Panc1 (cell line): ENCODE data around the gene FAM217B. TPM values are rescaled to one million over a fixed set of nuclear protein-coding genes. Genes with fewer than 3 reads are reported as not detected.

ENCODE experiments used
- ATAC-seq: fragments of 200-7000 bp; cut with Tn5 transposase; 2 replicates; pipeline ENCODE4 v1.9.1; 2020; ENCODE audit warnings: mild to moderate bottlenecking, moderate library complexity
- BruUV-seq: library from RNA; stranded (reverse); fragments of 400-500 nt; replicated peaks from 2 replicates; lab custom pipeline; 2021; lab: Mats Ljungman, UMichigan
- CTCF ChIA-PET: fragments of 300-600 bp; sonication (Branson Sonifier 250); formaldehyde crosslinking; loops from one replicate; lab custom pipeline; 2022; ENCODE audit warnings: antibody characterized with exemption; lab: Charles Lee
- POLR2A ChIA-PET: fragments of 300-600 bp; sonication (Branson Sonifier 250); formaldehyde crosslinking; loops from one replicate; lab custom pipeline; 2022; ENCODE audit warnings: antibody characterized with exemption; lab: Charles Lee
- DNase-seq: peaks from one replicate; pipeline ENCODE4 v3.0.0-alpha.2; 2010; ENCODE audit warnings: low read depth, low spot score
- H3K27ac ChIP-seq: 2 replicates; pipeline ENCODE4 v1.5.1; 2011; ENCODE audit warnings: mild to moderate bottlenecking, low read length, inconsistent platforms
- H3K27me3 ChIP-seq: fragments of 200-500 bp; sonication (Bioruptor generic); 2 replicates; pipeline ENCODE4 v1.6.0; 2014; ENCODE audit warnings: low read length, inconsistent platforms; ENCODE audit not compliant: control insufficient read depth, insufficient read depth
- H3K36me3 ChIP-seq: fragments of 200-500 bp; sonication (Bioruptor generic); 2 replicates; pipeline ENCODE4 v1.5.1; 2014; ENCODE audit warnings: inconsistent platforms, mild to moderate bottlenecking, low read length, moderate library complexity; ENCODE audit not compliant: control insufficient read depth, insufficient read depth
- H3K4me1 ChIP-seq: 2 replicates; pipeline ENCODE4 v1.5.1; 2011; ENCODE audit warnings: inconsistent platforms, mild to moderate bottlenecking, low read length, moderate library complexity; ENCODE audit not compliant: control insufficient read depth, insufficient read depth
- H3K4me3 ChIP-seq, 2 experiments: 2 replicates each; pipeline ENCODE4 v1.5.1; 2011 to 2012; ENCODE audit warnings: low read depth in 2 of 2, low read length in 2 of 2, mild to moderate bottlenecking in 2 of 2, inconsistent platforms in 1 of 2, moderate library complexity in 1 of 2
- H3K9me3 ChIP-seq: fragments of 200-500 bp; sonication (Bioruptor generic); 2 replicates; pipeline ENCODE4 v1.5.1; 2014; ENCODE audit warnings: low read depth, mild to moderate bottlenecking, inconsistent platforms, low read length, moderate library complexity; ENCODE audit not compliant: control insufficient read depth, insufficient read depth
- POLR2AphosphoS5 ChIP-seq: IDR thresholded peaks from 2 replicates; pipeline ENCODE4 v1.6.1; 2012; ENCODE audit warnings: mild to moderate bottlenecking, low read depth, low read length, moderate library complexity
- SIN3A ChIP-seq: IDR thresholded peaks from 2 replicates; pipeline ENCODE4 v1.6.1; 2012; ENCODE audit warnings: low read depth, mild to moderate bottlenecking, low read length, moderate library complexity, borderline replicate concordance; ENCODE audit not compliant: insufficient read depth
- TCF7L2 ChIP-seq: IDR thresholded peaks from 2 replicates; pipeline ENCODE4 v1.6.1; 2011; ENCODE audit warnings: mild to moderate bottlenecking, low read depth, low read length, inconsistent platforms
- in situ Hi-C: cut with HindIII; loops from 2 replicates; pipeline ENCODE4 v1.10.0; 2016; ENCODE audit warnings: low sequenced_read_pairs, low pct_unique_long_range_greater_than_20kb
- intact Hi-C: fragments of 100-400 bp; cut with micrococcal nuclease; formaldehyde crosslinking; loops from one replicate; pipeline ENCODE4 v1.10.0; 2022; ENCODE audit not compliant: unreplicated experiment
- total RNA-seq: library from RNA; stranded (reverse); gene quantifications from one replicate; pipeline ENCODE4 v1.2.1, GENCODE V29; 2021; ENCODE audit not compliant: unreplicated experiment
- TF ChIP-seq, protein P1 (sequence below), 2 experiments: IDR thresholded peaks; 2 replicates each; pipeline ENCODE4 v1.6.1; 2011 to 2012; ENCODE audit warnings: low read depth in 2 of 2, control low read depth in 1 of 2, low read length in 1 of 2, mild to moderate bottlenecking in 1 of 2, moderate library complexity in 1 of 2; ENCODE audit not compliant: insufficient read depth in 1 of 2
- TF ChIP-seq, protein P2 (sequence below): fragments of 450-650 bp; IDR thresholded peaks from 2 replicates; pipeline ENCODE4 v1.5.1; 2017; ENCODE audit warnings: mild to moderate bottlenecking

FAM217B gene
- total RNA-seq, 1 experiment from 2014 or later, result 24.4 TPM

DNA sequence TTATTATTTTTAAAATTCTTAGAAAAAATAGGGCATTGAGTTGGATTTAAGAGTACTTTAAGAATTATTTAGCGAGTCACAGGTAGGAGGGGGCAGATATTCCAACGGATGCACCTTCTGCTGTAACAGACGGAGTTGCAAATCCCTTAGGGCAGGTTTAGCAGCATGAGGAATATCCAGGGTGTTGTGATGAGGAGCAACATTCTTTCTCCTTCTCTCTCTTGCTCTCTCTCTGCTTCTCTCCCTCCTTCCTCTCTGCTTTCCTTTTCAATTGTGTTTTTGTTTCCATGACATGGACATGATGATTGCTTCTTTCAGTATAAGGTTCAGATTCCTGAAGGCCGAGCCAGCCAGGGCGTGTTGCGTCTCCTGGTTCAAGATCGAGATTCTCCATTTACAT, 46.9 kb downstream of the FAM217B start:
- no peak overlapping the region for H3K27ac ChIP-seq
- TF ChIP-seq, protein P1, sequence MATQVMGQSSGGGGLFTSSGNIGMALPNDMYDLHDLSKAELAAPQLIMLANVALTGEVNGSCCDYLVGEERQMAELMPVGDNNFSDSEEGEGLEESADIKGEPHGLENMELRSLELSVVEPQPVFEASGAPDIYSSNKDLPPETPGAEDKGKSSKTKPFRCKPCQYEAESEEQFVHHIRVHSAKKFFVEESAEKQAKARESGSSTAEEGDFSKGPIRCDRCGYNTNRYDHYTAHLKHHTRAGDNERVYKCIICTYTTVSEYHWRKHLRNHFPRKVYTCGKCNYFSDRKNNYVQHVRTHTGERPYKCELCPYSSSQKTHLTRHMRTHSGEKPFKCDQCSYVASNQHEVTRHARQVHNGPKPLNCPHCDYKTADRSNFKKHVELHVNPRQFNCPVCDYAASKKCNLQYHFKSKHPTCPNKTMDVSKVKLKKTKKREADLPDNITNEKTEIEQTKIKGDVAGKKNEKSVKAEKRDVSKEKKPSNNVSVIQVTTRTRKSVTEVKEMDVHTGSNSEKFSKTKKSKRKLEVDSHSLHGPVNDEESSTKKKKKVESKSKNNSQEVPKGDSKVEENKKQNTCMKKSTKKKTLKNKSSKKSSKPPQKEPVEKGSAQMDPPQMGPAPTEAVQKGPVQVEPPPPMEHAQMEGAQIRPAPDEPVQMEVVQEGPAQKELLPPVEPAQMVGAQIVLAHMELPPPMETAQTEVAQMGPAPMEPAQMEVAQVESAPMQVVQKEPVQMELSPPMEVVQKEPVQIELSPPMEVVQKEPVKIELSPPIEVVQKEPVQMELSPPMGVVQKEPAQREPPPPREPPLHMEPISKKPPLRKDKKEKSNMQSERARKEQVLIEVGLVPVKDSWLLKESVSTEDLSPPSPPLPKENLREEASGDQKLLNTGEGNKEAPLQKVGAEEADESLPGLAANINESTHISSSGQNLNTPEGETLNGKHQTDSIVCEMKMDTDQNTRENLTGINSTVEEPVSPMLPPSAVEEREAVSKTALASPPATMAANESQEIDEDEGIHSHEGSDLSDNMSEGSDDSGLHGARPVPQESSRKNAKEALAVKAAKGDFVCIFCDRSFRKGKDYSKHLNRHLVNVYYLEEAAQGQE (IDR thresholded peaks at IDR 0.05; ENCODE audit: insufficient read depth in 1 of 2, low read depth in 2 of 2, low read length in 1 of 2), result no peak
- TF ChIP-seq, protein P2, sequence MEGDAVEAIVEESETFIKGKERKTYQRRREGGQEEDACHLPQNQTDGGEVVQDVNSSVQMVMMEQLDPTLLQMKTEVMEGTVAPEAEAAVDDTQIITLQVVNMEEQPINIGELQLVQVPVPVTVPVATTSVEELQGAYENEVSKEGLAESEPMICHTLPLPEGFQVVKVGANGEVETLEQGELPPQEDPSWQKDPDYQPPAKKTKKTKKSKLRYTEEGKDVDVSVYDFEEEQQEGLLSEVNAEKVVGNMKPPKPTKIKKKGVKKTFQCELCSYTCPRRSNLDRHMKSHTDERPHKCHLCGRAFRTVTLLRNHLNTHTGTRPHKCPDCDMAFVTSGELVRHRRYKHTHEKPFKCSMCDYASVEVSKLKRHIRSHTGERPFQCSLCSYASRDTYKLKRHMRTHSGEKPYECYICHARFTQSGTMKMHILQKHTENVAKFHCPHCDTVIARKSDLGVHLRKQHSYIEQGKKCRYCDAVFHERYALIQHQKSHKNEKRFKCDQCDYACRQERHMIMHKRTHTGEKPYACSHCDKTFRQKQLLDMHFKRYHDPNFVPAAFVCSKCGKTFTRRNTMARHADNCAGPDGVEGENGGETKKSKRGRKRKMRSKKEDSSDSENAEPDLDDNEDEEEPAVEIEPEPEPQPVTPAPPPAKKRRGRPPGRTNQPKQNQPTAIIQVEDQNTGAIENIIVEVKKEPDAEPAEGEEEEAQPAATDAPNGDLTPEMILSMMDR, result no peak
- TF ChIP-seq SIN3A (no peak), TCF7L2 (no peak), POLR2AphosphoS5 (no peak)
- DNase-seq (no peak), ATAC-seq (no peak)
- no peaks in the 10 kb centered on the region for H3K27me3 ChIP-seq
- no peaks in the 10 kb centered on the region for H3K9me3 ChIP-seq
- H3K36me3 ChIP-seq, result no peaks in the 10 kb centered on the region
- in situ Hi-C loops (no loop called here), intact Hi-C loops (no loop called here)
- ChIA-PET CTCF (interaction anchor here (0.6 kb wide), 1 partner anchor 136 kb away, joined by 3 read pairs; no protein-coding TSS in a partner anchor), POLR2A (no interaction called here)
- H3K4me1 ChIP-seq, result no peaks in the 10 kb centered on the region
- BruUV-seq, result no TSS peak
- no peak overlapping the region for H3K4me3 ChIP-seq

DNA sequence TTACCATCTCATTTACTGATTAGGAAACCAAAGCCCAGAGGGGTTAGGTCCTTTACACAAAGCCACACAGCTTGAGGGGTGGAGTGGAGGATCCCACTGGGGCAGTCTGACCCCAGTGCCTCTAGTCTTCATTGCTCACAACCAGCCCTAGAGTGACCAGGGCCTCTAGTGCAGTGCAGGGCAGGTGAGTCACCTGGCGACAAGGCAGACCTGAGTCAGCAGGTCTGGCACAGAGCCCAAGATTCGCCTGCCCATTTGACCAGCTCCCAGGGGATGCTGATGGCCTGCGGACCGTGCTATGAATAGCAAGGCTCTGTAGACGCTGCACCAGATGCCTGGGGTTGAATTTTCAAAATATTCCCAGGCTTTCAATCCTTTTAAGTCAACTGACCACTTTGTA, 48.0 kb downstream of the FAM217B start:
- H3K4me3 ChIP-seq, result no peak overlapping the region
- intact Hi-C loops, result no loop called here
- TF ChIP-seq POLR2AphosphoS5, result no peak
- no peak for TF ChIP-seq SIN3A
- TF ChIP-seq, protein P2, result no peak
- no peak for TF ChIP-seq TCF7L2
- TF ChIP-seq, protein P1 (IDR thresholded peaks at IDR 0.05; ENCODE audit: insufficient read depth in 1 of 2, low read depth in 2 of 2, low read length in 1 of 2), result no peak
- ChIA-PET CTCF (no interaction called here), POLR2A (no interaction called here)
- H3K9me3 ChIP-seq, result no peaks in the 10 kb centered on the region
- ATAC-seq (peak; percentile 75; the same call in 1 of the 2 replicates), DNase-seq (peak; percentile 4)
- no peaks in the 10 kb centered on the region for H3K27me3 ChIP-seq
- in situ Hi-C loops, result no loop called here
- no TSS peak for BruUV-seq
- H3K36me3 ChIP-seq, result no peaks in the 10 kb centered on the region
- no peaks in the 10 kb centered on the region for H3K4me1 ChIP-seq
- H3K27ac ChIP-seq, result no peak overlapping the region
